GM20000 (cell line): ENCODE data around the gene TMEM94.
A peak's percentile ranks its signal among the peaks of the same experiment; 100 is the strongest.
"Not testable (repeated sequence)": the region's sequence is repeated elsewhere in the genome, so short reads cannot be mapped to it uniquely, and the experiment has no call there.

ENCODE experiments used
- DNase-seq: peaks from one replicate; pipeline ENCODE4 v3.0.0; 2012; ENCODE audit warnings: low spot score
- TF ChIP-seq, protein P1 (sequence below): IDR thresholded peaks from 2 replicates; pipeline ENCODE4 v1.5.1; 2012; ENCODE audit warnings: mild to moderate bottlenecking, control low read depth; ENCODE audit errors: extremely low read depth, missing control alignments

TMEM94 gene

DNA sequence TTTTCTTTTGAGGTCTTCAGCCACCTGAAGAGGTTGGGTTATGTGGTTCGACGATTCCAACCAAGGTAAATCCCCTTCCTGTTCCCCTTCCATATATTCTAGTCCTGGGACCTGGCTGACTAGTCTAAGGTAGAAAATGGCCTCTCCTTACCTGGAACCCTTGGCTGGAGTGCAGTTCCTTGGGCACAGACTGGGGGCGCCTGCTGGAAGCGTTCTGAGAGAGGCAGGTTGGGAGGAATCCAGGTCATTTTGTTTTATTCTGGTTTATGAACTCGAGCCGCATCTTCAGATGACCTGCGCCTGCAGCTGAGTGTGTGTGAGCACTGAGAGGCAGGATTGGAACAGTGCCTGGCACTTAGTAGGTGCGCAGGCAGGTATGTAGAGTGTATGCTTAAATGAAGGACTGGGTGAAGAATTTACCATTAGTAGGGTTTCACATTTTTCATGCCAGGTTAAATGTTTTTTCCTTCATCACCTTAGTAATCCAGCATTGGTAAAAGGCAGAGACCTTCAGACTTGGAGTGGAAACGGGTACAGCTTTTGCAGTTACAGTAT is 62.6 kb downstream of the TMEM94 start:
- no peak for DNase-seq
- TF ChIP-seq, protein P1, sequence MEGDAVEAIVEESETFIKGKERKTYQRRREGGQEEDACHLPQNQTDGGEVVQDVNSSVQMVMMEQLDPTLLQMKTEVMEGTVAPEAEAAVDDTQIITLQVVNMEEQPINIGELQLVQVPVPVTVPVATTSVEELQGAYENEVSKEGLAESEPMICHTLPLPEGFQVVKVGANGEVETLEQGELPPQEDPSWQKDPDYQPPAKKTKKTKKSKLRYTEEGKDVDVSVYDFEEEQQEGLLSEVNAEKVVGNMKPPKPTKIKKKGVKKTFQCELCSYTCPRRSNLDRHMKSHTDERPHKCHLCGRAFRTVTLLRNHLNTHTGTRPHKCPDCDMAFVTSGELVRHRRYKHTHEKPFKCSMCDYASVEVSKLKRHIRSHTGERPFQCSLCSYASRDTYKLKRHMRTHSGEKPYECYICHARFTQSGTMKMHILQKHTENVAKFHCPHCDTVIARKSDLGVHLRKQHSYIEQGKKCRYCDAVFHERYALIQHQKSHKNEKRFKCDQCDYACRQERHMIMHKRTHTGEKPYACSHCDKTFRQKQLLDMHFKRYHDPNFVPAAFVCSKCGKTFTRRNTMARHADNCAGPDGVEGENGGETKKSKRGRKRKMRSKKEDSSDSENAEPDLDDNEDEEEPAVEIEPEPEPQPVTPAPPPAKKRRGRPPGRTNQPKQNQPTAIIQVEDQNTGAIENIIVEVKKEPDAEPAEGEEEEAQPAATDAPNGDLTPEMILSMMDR = no peak

DNA sequence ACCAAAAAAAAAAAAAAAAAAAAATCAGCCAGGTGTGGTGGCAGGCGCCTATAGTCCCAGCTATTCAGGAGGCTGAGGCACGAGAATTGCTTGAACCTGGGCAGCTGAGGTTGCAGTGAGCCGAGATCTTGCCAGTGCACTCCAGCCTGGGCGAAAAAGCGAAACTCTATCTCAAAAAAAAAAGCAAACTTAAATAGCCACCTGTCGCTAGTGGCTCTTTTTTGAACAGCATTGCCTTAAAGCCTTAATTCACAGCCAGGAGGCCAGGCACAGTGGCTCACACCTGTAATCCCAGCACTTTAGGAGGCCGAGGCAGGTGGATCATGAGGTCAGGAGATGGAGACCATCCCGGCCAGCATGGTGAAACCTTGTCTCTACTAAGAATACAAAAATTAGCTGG is 64.0 kb downstream of the TMEM94 start:
- not testable (repeated sequence) for DNase-seq

DNA sequence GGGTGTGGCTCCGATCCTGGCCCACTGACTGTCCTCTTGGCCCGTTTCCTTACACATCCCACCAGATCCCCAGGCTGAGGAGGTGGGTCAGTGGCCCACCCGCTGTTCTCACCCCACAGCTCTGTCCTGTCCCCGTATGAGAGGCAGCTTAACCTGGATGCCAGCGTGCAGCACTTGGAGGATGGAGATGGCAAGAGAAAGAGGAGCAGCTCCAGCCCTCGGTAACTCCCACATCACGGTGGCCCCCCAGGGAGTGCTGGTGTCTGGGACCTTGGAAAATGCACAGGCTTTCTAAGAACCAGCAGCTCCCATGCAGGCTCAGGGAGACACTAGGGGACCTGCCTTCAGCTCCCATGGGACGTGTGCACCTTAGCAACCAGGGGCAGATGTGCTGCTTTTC is 64.9 kb downstream of the TMEM94 start:
- TF ChIP-seq, protein P1 = no peak

DNA sequence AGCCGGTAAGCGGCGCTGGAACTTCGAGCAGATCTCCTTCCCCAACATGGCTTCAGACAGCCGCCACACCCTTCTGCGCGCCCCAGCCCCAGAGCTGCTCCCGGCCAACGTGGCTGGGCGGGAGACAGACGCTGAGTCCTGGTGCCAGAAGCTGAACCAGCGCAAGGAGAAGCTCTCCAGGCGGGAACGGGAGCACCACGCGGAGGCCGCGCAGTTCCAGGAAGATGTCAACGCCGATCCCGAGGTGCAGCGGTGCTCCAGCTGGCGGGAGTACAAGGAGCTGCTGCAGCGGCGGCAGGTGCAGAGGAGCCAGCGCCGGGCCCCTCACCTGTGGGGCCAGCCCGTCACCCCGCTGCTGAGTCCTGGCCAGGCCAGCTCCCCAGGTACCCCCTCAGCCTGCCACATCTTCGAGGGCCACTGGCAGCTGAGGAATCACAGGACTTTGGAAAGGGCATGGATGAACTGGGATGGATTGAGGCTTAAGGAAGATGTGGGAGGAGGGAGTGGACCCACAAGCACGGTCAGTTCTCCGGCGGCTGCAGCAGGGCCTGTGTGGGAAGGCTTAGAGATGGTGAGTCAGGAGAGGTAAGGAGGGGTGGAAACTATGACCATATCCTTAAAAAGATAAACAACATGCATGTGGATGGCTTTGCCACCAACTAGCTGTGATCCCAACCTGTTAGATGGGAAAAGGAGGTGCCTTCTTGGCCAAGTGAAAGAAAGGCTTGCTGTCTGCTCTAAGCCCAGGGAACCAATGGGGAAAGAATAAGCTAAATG is 65.7 kb downstream of the TMEM94 start:
- DNase-seq = no peak
- TF ChIP-seq, protein P1 = no peak

More for the DNA sequence above, 64.9 kb downstream of the TMEM94 start:
- DNase-seq = no peak

DNA sequence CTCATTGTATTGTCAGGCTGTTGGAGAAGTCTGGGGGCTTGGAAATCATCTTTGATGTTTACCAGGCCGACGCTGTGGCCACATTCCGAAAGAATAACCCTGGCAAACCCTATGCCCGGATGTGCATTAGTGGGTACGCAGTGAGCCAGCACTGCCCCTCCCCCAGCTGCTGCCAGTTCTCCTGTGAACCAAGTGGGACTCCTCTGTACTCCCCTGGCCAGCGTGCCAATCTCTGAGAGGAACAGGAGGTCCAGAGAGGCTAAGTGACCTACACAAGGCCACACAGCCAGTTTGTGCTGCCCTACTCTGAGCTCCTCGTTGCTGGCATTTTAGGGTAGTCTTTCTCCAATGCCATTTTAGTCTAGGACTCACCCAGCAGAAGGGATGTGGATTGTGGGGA is 67.2 kb downstream of the TMEM94 start:
- TF ChIP-seq, protein P1 = no peak
- no peak for DNase-seq

DNA sequence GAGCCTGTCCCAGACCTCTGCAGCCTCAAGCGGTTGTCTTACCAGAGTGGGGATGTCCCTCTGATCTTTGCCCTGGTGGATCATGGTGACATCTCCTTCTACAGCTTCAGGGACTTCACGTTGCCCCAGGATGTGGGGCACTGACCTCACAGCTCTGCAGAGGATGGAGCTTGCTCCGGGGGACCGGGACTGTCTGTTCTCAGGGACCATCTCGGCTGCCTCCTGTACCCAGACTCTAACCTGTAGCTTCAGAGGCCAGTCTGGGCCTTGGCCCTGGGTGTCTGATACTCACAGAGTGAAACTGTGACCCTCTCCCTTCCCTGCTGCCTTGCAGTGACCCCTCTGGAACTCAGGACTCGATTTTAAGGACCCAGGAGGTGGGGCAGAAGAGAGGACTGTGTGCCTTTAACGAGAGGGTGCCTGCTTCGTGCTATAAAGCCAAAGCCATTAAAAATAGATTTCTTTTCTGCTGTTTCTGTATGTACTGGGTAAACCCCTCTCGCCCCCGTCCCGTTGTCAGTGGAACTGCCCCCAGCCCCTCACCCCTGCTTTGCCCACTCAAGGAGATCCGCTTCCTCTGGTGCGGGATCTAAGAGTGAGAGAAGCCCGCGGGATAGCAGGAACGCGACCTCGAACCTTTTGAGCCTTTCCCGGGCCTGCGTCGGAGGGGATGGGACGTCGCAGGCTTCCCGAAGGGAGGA is 68.0 kb downstream of the TMEM94 start:
- no peak for DNase-seq
- TF ChIP-seq, protein P1 = no peak

DNA sequence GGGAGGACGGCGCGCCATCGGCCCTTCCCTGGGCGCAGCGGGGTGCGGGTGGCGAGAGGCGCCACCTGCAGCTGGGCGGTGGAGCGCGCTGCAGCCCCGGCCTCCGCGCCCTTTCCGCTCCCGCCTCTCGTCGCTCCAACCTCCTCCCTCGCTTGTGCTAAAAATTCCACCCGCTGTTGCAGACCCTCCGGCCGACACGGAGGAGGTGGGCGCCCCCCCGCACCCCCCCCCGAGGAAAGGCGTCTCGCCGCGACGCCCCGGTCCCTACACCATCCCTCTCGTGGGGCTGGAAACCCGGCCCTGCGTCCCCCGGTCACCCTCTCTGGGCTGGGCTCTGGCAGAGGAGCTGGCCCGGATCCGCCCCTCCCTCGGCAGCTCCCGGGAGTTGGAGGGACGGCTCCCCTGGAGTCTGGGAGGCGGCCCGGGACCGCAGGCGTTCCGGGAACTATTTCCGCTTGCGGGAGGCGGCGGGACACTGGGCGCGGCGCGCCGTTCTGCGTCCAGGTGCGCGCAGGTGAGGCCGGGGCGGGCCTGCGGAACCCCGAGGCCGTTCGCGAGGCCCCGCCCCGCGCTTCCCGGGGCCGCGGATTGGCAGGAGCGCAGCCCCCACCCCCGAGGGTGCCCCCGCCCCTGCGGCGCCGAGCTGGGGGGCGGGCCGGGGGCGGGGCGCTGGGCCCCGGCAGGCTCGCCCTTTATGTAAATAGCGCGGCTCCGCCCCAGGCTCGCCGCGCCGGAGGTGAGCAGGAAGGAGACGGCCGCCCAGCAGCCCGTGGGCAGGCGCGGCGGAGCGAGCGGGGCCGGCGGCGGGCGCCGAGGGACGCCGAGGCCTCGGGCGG is 68.8 kb downstream of the TMEM94 start, which contains the start of gene LLGL2:
TSS of gene LLGL2 (plus strand) at position 728 of the 836 bp plus-strand sequence. CDS start 17,730 bp downstream, outside the sequence.
- TF ChIP-seq, protein P1 = peak; percentile 47

More for the DNA sequence above, 68.8 kb downstream of the TMEM94 start, which contains the start of gene LLGL2:
- peak; percentile 99 for DNase-seq
